Hypothalamus (tissue), 51 donors: ENCODE measurements around the gene FRAS1.

Source experiments
- DNase-seq, 51 donors: peaks; one replicate each; lab custom pipeline; 2025; lab: John Stamatoyannopoulos, UW

The FRAS1 gene

DNA sequence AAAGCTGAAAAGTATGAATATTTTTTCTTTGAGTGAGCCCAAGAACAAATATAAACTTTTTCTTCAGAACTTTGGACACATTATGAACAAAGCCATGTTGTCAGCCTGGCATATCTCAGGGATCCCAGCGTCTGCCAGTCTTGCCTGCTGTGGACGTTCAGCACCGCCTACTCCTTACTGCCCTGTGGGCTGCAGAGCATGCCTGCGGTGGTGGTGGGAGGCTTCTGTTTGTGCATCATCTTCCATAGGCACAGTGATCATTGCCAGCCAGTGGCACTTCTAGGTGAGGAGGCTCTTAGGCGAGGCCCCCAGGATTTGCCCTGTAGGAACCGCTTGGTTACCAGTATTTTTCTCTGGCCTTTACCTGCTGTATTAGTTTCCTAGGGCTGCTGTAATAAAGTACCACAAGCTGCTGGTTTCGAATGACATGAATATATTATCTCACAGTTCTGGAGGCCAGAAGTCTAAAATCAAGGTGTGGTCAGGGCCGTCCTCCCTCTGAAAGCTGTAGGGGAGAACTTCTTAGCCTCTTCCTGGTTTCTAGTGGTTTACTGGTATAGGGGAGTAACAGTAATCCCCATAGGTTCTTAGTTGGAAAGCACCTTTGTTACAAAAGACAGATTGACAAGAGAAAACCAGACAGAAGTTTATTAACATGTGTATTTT lies 509.8 kb downstream of the FRAS1 start:
- no peak for DNase-seq

DNA sequence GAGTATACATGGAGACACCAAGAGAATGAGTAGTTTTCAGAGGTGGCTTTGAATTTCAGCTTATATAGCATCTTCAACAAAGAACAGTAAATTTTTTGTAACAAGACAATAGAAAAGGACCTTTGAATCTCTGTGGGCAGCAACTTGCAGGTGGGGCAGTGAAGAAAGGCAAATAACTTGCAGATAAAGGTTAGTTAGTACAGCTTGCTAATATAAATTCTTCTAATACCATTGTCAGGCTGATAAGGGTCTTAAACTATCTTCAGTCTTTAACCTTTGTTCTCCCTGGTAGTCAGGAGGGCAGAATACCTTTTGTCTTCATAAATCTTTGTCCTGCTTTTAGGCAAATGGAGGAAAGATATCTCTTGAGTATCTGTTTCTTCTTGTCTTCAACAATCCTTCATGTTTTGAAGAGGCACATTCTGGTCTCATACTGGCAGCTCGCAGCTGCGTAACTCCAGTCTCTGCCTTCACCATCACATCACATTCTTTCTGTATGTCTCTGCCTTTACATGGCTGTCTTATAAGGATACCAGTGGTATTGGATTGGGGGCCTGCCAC lies 510.5 kb downstream of the FRAS1 start:
- DNase-seq, result no peak

DNA sequence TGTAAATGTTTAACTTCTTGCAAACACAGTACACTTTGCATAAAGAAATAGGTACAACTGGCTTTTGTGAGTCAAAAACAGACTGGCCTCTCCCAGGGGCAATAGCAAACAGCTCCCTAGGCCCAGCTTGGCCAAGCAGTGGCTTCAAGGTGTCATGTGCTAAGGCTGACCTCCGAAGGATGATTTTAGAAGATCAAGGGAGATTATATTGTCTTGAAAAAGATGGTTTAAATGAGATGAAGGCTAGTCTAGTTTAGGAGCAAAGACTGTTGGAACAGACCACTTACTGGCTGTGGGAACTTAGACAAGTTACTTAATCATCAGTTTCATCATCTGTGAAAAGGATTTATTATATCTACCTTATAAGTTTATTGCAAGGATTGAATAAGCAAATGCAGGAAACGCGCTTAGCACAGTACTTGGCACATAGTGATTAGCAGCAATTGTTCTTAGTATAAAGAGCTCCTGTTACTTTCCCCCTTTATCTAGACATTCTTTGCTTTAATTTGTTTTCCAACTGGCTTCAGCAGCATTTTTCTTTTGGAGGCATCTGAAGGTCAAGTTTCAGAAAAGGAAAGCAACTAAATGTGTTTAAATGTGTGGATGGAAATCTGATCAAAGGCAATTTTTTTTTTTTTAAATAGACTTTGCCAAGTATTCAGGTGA lies 511.6 kb downstream of the FRAS1 start:
- no peak for DNase-seq

DNA sequence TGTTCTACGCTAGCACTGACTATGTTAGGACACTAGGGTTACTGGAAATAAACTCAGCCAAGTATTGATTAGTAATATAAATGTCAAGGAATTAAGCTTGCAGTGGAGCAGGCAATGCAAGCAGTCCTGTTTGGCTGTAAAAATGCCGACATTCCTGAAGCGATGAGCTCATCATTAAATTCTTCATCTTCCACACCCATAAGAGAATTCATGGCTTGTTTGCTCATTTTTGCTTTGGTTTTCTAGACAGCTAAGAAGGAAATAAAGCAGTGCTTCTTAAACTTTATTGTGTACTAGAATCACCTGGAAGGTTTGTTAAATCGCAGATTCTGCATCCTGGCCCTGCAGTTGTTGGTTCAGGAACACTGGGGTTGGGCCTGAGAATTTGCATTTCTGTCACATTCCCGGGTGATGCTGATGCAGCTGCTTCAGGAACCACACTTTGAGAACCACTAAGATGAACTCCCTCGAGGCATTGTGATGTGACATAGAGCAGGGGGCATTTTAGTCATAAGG lies 512.2 kb downstream of the FRAS1 start:
- no peak for DNase-seq

DNA sequence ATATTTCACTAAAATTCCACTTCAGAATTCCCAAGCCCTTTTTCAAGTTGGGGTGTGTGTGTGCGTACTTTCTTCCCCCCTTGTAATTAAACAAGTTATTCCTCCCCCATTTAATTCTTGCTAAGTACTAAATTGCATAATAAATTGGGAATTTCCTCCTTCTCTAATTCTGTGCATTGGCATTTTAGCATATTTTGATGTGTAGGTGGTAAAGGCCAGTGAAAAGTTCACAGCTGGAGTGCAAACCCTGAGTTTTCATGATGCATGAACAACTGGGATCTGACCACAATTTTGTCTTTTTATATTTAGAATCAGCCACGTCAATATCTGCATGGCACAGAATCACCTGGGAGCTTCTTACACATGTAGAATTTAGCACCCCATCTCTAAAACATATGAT lies 513.0 kb downstream of the FRAS1 start:
- no peak for DNase-seq

DNA sequence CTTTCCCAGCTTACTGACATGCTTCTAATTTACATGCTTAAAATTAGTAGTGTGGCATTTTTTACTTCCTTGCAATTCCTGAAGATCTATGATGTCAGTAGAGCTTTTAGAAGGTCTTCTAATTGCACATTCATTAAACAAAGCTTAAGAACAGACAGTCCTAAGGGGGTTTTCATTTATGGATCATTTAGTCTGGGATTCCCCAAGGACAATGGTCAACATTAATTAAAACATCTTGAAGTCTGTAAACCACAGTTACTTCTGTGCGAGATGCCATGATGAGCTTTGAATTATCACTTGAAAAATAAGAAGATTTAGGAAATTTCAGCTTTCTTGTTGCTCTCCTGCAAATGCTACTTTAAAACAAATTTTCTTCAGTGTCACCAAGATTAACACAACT lies 514.7 kb downstream of the FRAS1 start:
- DNase-seq, result no peak

DNA sequence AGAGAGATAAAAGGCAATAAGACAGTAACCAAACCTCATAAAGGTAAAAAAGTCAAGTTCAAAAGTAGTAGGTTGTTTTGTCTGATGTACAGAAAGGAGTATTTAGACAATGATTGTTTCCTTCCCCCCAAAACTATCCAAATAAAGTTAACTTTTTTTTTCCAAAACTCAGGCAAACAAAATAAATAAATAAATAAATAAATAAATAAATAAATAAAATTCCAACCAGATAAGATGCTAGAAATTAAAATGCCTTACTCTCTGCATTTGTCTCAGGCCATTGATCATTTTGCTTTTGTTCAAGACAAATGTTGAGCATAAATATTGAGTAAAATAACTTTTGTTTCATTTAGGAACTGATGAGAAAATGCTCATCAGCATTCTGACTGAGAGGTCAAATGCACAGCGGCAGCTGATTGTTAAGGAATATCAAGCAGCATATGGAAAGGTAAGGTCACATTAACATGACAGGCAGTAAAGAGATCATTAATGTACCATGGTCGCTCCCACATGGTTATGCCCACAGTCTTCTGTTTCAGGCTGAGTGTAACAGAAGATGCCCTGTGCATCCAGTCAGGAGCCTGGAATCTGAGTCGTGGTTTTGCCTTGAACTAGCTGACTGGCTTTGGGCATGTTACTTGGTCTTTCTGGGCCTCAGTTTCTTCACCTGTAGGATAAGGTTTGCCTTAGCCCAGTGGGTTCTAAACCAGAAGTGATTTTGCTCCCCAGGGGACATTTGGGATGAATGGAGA lies 521.7 kb downstream of the FRAS1 start:
- no peak for DNase-seq

DNA sequence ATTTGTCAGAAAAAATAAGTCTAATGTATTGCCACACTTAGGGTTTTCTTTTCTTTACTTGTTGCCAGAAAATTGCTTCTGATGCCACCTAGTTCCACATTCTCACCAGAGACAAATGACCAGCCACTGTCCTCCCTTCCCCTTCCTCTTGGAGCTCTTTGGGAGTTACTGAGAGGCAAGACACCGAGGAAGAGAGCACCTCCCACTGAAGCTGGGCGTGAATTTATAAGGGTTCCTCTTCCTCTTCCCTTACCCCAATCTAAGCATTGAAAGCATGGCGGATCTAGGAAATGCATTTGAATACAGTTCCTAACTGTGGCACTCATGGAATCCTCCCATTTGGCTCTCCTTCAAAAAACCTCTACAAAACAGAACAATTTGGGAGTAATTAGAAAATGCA lies 524.5 kb downstream of the FRAS1 start:
- no peak for DNase-seq

DNA sequence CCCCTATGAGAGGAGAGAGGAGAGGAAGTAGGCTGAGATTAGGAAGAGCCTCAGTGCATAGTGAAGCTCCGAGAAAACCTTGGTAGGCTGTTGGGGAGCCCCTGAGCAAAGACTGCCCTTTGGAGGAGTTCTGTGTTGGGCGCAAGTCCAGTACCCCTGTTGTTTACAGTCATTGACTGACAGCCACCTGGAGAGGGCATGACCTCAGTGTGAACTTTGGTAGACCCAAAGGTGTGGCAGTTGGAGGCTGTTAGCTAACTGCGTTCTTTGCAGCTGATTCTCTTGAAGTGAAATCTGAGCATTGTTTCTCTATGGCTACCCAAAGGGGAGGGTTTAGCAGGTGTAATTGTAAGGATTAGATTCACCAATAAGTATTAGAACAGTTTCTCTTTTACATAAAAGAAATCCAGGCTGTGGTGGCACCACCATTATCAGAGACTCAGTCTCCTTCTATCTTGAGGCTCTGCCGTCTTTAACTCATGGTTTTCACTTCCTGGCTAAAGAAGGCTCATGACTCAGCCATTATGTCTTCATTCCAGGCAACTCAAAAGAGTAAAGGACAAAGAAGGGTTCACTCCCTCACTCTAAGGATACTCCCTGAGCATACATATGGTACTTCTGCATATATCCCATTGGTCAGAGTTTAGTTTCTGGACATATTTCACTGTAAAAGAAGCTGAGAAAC lies 527.9 kb downstream of the FRAS1 start:
- no peak for DNase-seq

DNA sequence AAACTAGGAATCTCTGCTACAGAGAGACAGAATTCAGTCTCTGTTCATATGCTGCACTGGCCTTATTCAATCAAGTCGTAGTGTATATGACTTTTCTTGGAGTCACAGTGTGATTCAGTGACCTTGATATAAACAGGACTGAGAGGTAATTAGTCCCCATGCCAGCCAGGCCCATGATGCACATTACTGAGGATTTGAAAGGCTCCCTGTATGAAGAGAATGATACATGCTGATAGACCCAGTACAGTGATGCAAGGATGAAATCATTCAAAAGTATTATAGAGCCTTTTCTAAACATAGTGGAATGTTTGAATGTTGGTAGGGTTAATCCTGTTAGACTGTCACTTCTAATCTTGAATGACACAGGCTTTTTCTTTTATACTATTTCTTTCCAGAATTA lies 528.5 kb downstream of the FRAS1 start:
- DNase-seq, result no peak

DNA sequence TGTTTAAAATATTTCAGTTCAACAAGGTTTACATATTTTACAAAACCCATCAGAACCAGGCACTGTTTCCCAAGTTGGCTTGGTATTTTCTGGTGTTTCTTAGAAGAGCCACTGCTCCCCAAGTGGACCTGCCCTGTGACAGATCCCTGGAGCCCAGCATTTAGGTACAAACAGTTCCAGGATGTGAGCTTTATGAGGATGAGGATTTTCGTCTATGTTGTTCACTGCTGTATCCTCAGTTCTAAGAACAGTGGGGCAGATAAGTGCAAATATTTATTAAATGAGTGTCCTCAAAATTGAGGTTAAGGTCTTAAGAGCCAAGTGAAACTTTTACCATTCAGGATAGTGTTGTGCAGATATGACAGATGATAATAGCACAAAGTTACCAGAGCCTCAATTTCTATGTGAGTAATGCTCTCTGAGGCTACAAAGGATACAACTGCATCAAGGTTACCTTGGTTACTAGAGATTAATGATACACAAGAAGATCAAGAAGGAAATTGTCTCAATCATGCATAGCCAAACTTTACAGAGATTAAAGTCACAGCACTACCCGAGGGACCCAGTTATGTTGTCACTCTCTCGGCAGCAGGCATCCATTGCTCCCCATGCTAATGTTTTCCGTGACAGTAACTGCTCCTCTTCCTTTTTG lies 531.9 kb downstream of the FRAS1 start:
- no peak for DNase-seq

DNA sequence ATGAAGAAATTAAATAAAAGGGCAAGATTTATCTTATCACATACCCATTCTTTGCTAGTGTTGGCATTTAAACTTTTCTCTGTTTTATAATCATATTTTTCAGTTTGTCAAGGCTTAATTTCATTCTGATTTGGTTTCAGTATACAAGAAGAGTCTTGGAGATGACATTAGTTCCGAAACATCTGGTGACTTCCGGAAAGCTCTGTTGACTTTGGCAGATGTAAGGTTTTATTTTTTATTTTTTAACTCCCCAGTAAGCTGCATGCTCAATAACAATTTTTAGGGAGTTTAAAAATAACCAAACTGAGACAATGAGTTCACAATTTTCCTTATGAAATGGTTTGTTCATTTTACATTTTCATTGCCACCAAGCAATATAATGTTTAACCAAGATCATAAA lies 534.3 kb downstream of the FRAS1 start:
- DNase-seq, result no peak

DNA sequence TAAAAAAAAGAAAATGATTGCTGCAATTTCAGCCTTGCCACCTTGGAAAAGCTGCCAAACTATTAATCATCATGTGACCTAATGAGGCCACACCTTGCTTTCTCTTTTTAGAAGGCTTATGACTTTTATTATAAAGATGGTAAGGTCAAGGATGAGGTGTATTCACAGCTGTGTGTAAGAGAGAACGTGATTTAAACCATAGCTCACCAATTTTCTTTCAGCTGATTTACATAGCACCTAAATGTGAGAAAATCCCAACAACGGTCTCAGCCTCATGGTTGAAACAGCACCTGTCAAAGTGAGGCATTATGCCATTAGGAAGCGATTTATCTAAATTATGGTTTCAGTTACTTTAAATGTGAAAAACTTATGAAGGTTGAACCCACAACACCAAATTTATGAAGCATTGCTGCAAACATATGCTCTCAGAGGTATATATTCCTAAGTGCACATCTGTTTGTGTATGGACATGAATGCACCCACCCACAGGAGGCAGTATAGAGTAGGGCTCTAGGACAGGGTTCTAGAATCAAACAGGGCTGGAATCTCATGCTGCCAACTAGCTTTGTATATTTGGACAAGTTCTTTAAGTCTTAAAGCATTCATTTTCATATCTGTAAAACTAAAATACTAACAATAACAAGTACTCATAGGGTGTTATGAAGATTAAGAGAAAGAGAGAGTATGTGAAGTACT lies 535.1 kb downstream of the FRAS1 start:
- DNase-seq, result no peak
